ENCODE measurements around the gene ADCY4. TPM values are rescaled to one million over a fixed set of nuclear protein-coding genes. Genes with fewer than 3 reads are reported as not detected.
A peak's percentile ranks its signal among the peaks of the same experiment; 100 is the strongest.

ADCY4 gene
- total and polyA plus RNA-seq, 2 of the 13 experiments (the other 11 are each of a cell fraction or from before 2014, with no cell fraction given), result 0.03 TPM; not detected in 1

GRCh38 chr14:24299255-24300191 is 35.3 kb downstream of the ADCY4 start, which contains the start of the genes DHRS1 and NOP9 (continued):
- TF ChIP-seq ZNF740 (CRISPR knock-in tag; IDR thresholded peaks at IDR 0.05), result peak; percentile 55
- peak; percentile 92 for TF ChIP-seq KIAA2018 (CRISPR knock-in tag; IDR thresholded peaks at IDR 0.05; ENCODE audit: borderline replicate concordance)
- peak; percentile 59; the same call in 1 of the 2 replicates for TF ChIP-seq NFYB (CRISPR knock-in tag; IDR thresholded peaks at IDR 0.05)
- TF ChIP-seq ZNF101 (CRISPR knock-in tag; IDR thresholded peaks at IDR 0.05; ENCODE audit: borderline replicate concordance, low read depth), result peak; percentile 88; the same call in 1 of the 2 replicates
- TF ChIP-seq FOXO1 (CRISPR knock-in tag; IDR thresholded peaks at IDR 0.05), result peak; percentile 57
- TF ChIP-seq ZNF646 (CRISPR knock-in tag; IDR thresholded peaks at IDR 0.05), result no peak; the same call in 1 of the 2 replicates
- peak; percentile 83 for TF ChIP-seq KDM3A (CRISPR knock-in tag; IDR thresholded peaks at IDR 0.05; ENCODE audit: low read depth)
- no peak for TF ChIP-seq ZNF792 (CRISPR knock-in tag; IDR thresholded peaks at IDR 0.05)
- TF ChIP-seq ATM (IDR thresholded peaks at IDR 0.05; ENCODE audit: borderline replicate concordance), result no peak
- peak; percentile 90 for TF ChIP-seq BRF2 (CRISPR knock-in tag; IDR thresholded peaks at IDR 0.05)
- 0 out of 2 replicates have a peak, but pooled peaks have one; percentile 55 for TF ChIP-seq ZSCAN22 (CRISPR knock-in tag; IDR thresholded peaks at IDR 0.05)
- TF ChIP-seq POLR2A (IDR thresholded peaks at IDR 0.05; ENCODE audit: insufficient read depth in 1 of 2, low read depth in 2 of 2, low read length in 2 of 2), result peak in 1 of 2 experiments; percentile 88; a peak in 2 of 4 replicates

Data from HepG2 (cell line).